ENCODE data around the gene TXLNG.

The TXLNG gene

DNA sequence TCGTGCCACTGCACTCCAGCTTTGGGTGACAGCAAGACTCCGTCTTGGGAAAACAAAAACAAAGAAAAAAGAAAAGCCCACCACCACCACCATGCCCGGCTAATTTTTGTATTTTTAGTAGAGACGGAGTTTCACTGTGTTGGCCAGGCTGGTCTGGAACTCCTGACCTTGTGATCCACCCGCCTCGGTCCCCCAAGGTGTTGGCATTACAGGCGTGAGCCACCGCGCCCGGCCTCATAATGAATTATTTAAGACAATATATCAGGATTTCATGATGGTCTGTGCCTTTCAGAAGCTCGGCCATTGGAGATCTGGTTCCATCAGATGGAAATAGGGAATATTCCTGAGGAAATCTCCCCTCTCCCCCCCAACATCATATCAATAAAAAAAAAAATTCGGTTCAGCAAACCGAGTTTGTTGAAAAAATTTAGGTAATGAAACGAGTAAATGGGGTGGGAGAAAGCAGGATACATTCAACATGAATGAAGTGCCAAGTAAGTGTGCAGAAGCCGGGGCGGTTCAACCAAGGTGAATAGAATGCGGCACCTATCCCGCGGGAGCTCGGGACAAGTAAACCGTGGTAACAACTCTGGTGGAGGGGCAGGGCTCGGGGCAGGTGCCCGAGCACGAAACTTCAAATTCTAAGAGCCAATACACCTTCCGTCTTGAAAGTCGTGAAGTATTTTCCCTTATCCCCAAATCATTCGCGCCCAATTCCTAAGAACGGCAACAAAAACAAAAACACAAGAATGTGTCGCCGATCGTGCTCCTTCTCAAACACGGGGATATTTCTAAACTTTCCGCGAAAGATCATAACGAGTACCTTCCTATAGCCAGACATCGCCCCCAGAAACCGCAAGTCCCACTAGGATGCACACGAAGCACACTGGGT lies 773 bp upstream of the TXLNG start:
- no peak for DNase-seq (ENCODE audit: low spot score)

- DNase-seq (ENCODE audit: low spot score), result peak; percentile 1
Observed at GRCh38 chrX:16786791-16787735, 797 bp downstream of the TXLNG start.

- no peak for DNase-seq (ENCODE audit: low spot score)
Observed at GRCh38 chrX:16788477-16788876, 2.2 kb downstream of the TXLNG start.

DNA sequence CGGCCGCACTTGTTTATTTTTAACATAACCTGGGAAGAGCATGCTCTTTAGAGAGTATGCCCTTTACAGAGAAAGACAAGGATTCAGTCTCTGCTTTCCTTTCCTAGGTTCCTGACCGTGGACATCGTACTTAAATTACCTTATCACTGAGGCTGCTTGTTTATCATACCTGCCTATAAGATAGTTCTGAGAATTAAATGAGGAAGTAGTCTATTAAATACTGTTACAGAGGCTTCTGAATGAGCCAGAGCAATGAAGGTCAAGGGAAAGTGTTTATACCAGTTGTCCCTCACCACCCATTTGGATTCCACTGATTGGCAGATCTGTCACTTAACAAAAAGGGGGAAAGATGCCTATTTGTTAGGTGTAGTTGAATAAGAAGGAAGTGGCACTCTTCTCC lies 10.0 kb downstream of the TXLNG start:
- no peak for DNase-seq (ENCODE audit: low spot score)

DNA sequence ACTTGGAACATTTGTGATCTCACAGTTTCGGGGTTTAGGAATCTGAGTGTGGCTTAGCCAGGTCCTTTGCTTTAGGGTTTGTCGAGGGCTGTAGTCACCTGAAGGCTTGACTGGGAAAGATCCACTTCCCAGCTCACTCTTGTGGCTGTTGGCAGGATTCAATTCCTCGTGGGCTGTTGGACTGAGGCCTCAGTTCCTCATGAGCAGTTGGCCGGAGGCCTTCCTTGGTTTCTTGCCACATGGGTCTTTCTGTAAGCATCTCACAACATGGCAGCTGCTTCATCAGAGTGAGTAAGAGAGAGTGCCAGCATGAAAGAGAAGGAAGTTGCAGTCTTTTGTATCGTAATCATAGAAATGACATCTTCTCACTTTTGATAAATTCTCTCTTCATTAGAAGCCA lies 11.1 kb downstream of the TXLNG start:
- DNase-seq (ENCODE audit: low spot score), result no peak

DNA sequence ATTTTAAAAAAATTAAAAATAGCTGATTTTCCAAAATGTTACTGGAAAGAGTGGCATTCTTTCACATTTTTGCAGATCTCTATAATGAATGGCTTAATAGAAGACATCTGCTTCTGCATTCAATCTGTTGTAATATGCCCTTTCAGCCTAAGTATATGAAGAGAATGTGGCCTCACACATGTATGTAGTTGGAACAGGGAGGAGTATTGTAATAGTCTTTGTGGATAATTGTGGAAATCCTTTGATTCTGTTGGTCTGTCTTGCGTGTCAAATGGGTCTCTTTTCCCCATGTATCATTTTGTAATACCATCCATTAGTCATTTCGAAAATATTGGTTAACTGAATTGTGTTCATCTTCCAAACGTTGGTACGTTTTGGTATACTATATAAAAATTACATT lies 11.6 kb downstream of the TXLNG start:
- no peak for DNase-seq (ENCODE audit: low spot score)

GRCh38 chrX:16804923-16805464 lies 18.7 kb downstream of the TXLNG start:
- no peak for DNase-seq (ENCODE audit: low spot score)

DNA sequence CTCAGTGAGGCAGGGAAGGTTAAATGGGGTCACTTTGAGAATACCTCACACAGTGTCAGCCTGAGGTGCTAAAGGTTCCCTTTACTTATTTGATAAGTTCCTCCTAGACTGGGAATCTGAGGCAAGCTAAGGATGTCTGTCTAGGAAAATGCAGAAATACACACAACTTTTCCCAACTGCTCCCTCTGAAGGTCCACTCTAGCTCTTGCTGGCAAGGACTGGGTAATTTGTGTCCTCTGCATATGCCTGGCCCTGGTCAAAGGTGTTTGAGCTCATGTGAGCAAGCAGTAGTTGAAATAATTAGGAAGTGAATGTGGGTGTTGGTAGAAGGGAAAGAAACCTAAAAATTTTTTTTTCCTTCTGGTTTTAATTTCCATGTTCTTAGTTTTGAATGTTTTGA lies 21.3 kb downstream of the TXLNG start:
- DNase-seq (ENCODE audit: low spot score), result no peak

- DNase-seq (ENCODE audit: low spot score), result no peak
Observed at GRCh38 chrX:16807976-16808542, 21.8 kb downstream of the TXLNG start.

DNA sequence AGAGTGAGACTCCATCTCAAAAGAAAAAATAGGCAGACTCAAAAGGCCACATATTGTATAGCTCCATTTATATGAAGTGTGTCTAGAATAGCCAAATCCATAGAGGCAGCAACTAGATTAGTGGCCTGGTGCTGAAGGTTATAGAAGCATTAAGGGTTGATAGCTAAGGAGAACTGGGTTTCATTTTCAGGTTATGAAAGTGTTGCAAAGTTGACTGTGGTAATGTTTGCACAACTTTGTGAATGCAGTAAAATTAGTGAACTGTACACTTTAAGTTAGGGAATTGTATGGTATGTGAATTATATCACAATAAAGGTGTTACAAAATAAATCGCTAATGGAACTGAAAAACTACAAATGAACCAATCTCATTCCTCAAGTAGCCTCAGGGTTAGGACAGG lies 28.3 kb downstream of the TXLNG start:
- DNase-seq (ENCODE audit: low spot score), result no peak

- no peak for DNase-seq (ENCODE audit: low spot score)
Observed at GRCh38 chrX:16819634-16820033, 33.4 kb downstream of the TXLNG start.

DNA sequence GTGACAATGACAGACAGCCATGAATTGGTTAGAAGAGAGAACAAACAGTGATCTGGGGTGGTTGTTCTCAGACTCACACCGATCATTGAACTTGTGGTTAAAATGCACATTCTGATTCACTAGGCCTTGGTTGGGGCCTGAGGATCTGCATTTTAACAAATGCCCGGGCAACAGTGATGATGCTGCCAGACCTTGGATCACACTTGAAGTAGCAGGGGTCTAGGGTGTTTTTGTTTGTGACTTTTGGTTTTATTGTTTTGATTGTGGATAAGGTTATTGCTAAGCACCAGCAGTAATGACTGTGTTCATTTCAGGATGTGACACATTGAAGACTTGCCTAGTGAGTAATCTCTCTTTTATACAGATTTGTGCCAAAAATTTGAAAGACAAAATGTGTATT lies 36.5 kb downstream of the TXLNG start:
- no peak for DNase-seq (ENCODE audit: low spot score)

GRCh38 chrX:16825264-16826035 lies 39.2 kb downstream of the TXLNG start:
- DNase-seq (ENCODE audit: low spot score), result peak; percentile 52

- peak; percentile 57 for DNase-seq (ENCODE audit: low spot score)
Observed at GRCh38 chrX:16826207-16826606, 39.9 kb downstream of the TXLNG start.

DNA sequence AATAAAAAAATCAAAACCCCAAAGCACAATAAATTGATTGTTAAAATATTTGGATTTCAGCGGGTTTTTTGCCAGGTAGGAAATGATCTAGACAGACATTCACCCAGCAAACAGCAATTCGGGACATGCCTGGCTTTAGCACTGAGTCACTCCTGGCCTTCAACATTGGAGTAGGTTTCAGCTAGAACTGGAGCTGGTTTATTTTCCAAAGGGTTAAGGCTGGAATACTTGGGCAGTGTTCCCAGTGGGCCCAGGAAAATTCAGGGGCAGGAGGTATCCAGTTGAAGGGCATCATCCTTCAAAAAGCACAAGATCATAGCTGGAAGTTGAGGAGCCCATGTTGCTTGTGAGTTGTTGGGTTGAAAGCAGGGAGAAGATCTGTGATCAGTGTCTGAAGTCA lies 41.0 kb downstream of the TXLNG start:
- no peak for DNase-seq (ENCODE audit: low spot score)

GRCh38 chrX:16828124-16828908 lies 42.0 kb downstream of the TXLNG start:
- no peak for DNase-seq (ENCODE audit: low spot score)

DNA sequence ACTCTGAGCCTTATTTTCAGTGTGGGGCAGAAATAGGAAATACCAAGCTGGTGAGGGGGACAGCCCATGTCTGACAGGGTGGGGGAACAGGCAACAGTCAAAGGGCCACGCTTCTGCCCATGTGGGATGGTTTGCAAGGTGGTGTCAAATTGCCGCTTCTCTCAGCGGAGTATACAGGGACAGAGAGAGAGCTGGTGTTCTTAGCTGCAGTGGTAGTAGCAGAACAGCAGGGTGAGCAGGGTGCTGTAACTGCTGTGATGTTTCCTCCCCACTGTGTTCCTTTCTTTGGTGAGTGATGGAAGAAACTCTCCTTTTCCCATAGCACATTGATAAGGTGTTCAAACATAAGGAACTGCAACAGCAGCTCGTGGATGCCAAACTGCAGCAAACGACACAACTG lies 46.0 kb downstream of the TXLNG start:
- no peak for DNase-seq (ENCODE audit: low spot score)

GRCh38 chrX:16834806-16835205 lies 48.5 kb downstream of the TXLNG start:
- DNase-seq (ENCODE audit: low spot score), result no peak

- DNase-seq (ENCODE audit: low spot score), result no peak
Observed at GRCh38 chrX:16836371-16836770, 50.1 kb downstream of the TXLNG start.
